Ovary (tissue), 3 donors: ENCODE data around the gene PLA2G4D.

Source experiments
- EP300 ChIP-seq: sonication (generic); formaldehyde crosslinking; IDR thresholded peaks from one replicate; pipeline ENCODE4 v1.6.1; 2017; ENCODE audit warnings: antibody characterized with exemption
- POLR2A ChIP-seq: fragments of 450-650 bp; IDR thresholded peaks from one replicate; pipeline ENCODE4 v1.6.1; 2017; ENCODE audit warnings: antibody characterized with exemption, mild to moderate bottlenecking, moderate library complexity
- TF ChIP-seq, protein P1 (sequence below), 3 donors: fragments of 450-650 bp in 2 of 3; fragments of 200-600 bp in 1 of 3; IDR thresholded peaks; one replicate each; pipeline versions ENCODE4 v1.5.1 to v1.8.0; 2016 to 2022; ENCODE audit warnings: antibody characterized with exemption in 3 of 3, mild to moderate bottlenecking in 1 of 3
- donor health status: DM: no; HTN: no; CAD: no.

DNA sequence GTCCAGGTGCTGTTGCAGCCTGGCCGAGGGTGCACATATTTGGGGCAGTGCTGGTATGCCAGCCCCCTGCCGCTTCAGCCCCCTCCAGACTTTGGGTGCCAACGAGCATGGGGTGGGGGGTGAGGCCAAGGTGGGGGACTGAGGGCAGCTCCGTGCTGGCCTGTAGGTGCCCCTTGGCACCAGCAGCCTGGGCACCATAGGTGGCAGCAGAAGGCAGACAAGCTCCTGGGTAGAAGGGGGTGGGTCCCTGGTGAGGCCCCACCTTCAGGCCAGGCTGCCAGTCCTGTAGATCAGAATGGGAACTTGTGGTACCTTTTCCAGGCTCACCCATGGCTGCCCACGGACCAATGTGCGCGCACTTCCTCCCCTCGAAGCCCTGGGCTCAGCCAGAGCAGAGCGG lies 57.4 kb downstream of the PLA2G4D start:
- TF ChIP-seq, protein P1, sequence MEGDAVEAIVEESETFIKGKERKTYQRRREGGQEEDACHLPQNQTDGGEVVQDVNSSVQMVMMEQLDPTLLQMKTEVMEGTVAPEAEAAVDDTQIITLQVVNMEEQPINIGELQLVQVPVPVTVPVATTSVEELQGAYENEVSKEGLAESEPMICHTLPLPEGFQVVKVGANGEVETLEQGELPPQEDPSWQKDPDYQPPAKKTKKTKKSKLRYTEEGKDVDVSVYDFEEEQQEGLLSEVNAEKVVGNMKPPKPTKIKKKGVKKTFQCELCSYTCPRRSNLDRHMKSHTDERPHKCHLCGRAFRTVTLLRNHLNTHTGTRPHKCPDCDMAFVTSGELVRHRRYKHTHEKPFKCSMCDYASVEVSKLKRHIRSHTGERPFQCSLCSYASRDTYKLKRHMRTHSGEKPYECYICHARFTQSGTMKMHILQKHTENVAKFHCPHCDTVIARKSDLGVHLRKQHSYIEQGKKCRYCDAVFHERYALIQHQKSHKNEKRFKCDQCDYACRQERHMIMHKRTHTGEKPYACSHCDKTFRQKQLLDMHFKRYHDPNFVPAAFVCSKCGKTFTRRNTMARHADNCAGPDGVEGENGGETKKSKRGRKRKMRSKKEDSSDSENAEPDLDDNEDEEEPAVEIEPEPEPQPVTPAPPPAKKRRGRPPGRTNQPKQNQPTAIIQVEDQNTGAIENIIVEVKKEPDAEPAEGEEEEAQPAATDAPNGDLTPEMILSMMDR (IDR thresholded peaks at IDR 0.05) = no peak
- TF ChIP-seq POLR2A (no peak), EP300 (no peak)
